Stimulated activated CD8-positive, alpha-beta memory T cell treated with anti-CD3 and anti-CD28 coated beads, Interleukin-4, amount 100 ng/mL, for 4 hours (primary cell): ENCODE results near the gene ERP44.
"Not testable (repeated sequence)": the region's sequence is repeated elsewhere in the genome, so short reads cannot be mapped to it uniquely, and the experiment has no call there.

Experiments used
- DNase-seq, 2 donors: peaks; one replicate each; pipeline ENCODE4 v3.0.0-alpha.2; 2020; ENCODE audit warnings: low read depth in 2 of 2, low spot score in 1 of 2

Gene ERP44

DNA sequence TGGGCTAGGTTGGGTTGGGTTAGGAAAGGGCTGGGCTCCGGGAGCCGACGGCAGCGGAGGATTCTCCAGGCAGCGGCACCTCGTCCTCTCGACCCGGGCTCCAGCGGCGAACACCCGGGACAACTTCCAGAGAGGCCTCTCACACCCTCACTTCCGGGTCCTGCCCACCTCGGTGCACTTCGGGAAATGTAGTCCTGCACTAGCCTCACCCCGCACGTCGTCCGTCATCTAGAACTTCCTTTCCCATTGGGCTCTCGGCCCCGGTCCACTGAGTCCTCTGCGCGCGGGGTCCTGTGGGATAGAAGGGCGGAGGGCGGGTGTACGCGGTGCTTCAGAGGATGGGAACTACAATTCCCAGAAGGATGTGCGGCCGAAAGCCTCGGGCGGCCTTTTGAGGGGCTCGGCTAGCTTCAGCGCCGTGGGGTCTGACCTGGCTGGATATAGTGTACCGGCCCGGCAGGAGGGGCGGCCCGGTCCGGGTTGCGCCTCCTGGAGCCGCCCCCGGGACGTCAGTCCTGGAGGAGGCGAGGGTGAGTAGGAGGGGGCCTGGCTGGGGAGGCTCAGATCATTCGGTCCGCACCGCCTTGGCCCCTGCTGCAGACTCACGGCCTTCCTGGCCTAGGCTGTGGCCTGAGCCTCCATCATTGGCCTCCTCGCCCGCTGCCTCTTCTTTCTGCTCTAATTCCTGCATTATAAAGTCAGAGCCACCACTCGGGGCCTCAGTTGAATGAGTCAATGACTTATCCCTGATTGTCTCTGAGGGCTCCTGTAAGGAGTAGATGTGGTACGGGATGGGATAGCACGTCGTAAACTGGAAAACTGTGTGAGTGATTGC lies at the start of gene ERP44, which contains the start of gene INVS:
TSS of gene ERP44 (minus strand) at position 114 of the 835 bp plus-strand sequence. CDS start 160 bp downstream, outside the sequence.
TSS of gene INVS (plus strand) at position 357 of the 835 bp plus-strand sequence. CDS start 5,279 bp downstream, outside the sequence.
- DNase-seq: peak; percentile 89 to 95

- not testable (repeated sequence) for DNase-seq
Observed at GRCh38 chr9:100145976-100146375, 47.2 kb upstream of the ERP44 start.

DNA sequence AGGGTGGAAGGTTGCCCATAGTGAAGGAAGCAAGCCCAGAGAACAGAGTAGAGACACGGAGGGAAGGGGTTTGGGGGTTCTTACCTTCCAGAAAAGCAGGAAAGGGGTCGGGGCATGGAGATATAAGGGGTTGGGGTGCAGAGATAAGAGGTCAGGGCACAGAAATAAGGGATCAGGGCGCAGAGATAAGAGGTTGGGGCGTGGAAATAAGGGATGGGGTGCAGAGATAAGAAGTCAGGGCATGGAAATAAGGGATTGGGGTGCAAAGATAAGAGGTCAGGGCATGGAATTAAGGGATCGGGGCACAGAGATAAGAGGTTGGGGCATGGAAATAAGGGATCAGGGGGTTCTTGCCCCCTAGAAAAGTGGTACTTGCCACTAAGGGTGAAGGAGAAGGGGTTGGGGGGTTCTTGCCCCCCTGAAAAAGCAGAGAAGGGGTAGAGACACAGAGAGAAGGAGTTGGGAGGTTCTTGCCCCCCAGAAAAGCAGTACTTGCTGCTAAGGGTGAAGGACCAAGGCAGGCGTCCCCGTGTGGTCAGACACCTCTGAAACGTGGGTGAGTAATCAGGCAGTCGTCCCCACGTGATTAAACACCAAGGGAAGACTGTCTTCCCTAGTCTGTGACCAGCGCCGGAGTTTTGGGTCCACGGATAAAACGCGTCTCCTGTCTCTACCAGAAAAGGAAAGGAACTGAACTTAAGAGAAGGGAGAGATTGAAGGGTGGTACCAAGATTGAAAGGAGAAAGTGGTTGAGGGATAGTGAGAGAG lies 46.6 kb upstream of the ERP44 start:
- not testable (repeated sequence) for DNase-seq

DNA sequence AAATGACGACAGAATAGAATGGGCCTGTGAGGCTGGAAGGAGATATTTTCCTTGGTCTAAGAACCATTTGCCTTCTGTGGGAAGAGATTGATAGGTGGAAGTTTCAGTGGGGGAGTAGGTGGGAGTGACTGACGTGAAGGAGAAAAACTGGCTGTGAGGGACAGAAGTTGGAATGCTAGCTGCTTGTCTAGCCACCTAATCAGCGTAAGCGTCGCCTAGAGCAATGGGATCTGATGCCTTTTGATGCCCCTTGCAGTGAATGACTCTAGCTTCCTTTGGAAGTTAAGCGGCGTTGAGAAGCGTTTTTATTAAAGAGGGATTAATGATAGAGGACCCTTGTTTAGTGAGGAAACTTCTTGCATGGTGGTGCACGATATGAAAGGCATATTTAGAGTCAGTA lies 43.1 kb upstream of the ERP44 start:
- not testable (repeated sequence) for DNase-seq

DNA sequence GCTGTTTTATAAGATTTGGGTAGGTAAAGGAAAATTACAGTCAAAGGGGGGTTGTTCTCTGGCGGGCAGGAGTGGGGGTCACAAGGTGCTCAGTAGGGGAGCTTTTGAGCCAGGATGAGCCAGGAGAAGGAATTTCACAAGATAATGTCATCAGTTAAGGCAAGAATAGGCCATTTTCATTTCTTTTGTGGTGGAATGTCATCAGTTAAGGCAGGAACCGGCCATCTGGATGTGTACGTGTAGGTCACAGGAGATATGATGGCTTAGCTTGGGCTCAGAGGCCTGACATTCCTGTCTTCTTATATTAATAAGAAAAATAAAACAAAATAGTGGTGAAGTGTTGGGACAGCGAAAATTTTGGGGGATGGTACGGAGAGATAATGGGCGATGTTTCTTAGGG lies 41.5 kb upstream of the ERP44 start:
- DNase-seq: not testable (repeated sequence)

GRCh38 chr9:100136799-100137198 lies 38.0 kb upstream of the ERP44 start:
- not testable (repeated sequence) for DNase-seq

DNA sequence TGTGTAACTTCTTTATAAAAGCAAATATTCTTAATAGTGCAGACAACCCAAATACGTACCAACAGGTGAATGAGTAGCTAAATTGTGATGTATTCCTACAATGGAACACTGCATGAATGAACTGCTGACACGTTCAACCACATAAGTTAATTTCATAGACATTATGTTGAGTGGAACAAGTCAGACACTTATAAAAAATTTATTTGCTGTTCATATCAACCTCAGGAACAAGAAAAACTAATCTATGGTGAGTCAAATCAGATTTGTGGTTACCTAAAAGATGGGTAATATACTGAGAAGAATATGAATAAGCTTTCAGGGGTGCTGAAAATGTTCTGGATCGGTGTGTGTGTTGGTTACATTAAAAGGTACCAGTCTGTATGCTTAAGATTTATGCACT lies 35.9 kb upstream of the ERP44 start:
- no peak for DNase-seq

GRCh38 chr9:100131875-100132430 lies 33.2 kb upstream of the ERP44 start:
- no peak for DNase-seq

GRCh38 chr9:100131216-100131615 lies 32.4 kb upstream of the ERP44 start:
- no peak for DNase-seq

DNA sequence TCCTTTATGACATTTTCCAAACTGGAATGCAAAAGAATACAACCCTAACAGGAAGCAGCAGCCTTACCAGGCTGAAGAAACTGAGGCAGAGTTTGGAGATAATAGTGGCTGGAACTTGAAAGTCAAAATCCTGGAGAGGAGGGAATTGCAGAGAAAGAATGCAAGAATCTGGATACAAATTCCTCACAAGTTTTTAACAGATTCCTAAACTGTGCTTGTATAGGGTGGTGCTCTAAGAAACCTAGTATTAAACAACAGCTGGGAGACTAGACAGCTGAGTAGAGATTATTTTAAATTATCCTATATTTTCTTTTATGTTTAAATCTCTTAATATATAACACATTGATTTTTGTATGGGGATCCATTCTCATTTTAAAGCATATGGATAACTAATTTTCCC lies 31.0 kb upstream of the ERP44 start:
- DNase-seq: no peak

GRCh38 chr9:100126423-100126822 lies 27.6 kb upstream of the ERP44 start:
- no peak for DNase-seq

GRCh38 chr9:100125910-100126309 lies 27.1 kb upstream of the ERP44 start:
- no peak for DNase-seq

DNA sequence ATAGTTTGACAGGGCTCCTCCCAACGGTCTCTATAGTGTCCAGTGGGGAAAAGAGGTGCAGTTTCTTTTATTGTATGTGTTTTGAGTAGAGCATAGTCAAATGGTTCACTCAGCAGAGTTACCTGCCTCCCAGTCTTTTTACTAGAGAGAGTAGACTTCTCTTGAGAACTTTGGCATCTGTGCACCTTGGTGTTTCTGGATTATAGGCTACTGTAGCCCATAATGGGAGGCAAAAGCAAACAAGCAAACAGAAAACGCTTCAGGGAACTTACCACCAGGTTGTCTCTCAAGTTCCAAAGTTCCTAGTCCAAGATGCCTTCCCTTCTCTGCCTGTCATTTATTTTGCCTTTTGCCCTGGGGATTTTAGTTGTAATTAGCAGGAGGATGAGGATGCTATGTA lies 26.4 kb upstream of the ERP44 start:
- no peak for DNase-seq

DNA sequence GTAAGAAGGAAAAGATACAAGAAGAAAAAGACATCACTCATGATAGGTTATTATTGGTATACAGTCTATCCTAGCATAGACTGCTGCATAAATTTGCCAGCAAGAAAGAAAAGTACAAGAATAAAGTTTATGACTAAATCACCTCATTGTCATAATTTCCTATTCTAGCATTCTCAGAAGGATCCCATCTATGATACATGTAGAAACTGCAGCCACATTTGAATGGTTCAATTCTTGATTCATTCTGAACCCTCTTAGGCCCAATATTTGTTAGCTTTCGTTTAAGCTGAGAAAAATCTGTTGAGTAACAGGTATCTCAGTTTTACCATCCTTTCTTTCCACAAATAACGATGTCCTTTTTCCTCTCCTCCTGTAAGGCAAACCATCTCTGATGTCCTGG lies 21.5 kb upstream of the ERP44 start:
- DNase-seq: no peak

GRCh38 chr9:100117316-100117715 lies 18.5 kb upstream of the ERP44 start:
- DNase-seq: no peak

DNA sequence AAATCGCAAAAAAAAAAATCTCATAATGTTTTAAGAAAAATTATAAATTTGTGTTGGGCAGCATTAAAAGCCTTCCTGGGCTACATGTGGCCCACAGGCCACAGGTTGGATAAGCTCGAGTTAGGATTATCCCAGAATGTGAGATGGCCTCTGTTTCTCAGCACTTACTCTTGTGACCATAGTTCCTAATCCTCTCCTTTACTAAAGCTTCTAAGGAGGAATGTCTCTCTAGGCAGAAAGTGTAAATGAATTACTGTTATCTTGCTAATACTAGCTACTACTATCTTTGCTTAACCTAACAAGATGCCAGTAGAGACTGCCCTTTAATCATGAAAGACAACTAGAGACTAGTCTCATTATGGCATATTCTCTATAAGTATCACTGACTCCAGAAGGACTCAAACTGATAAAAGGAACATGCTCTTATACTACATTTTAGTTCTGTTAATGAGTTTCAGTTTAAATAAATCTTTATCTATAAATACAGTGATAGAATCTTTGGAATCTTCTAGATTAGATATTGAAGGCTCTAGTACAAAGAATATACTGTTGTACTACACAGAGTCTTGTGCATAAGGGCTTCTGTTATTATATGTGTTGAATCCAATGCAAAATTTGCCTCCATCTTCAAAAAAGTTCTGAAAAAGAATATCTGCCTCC lies 14.0 kb upstream of the ERP44 start:
- no peak for DNase-seq

DNA sequence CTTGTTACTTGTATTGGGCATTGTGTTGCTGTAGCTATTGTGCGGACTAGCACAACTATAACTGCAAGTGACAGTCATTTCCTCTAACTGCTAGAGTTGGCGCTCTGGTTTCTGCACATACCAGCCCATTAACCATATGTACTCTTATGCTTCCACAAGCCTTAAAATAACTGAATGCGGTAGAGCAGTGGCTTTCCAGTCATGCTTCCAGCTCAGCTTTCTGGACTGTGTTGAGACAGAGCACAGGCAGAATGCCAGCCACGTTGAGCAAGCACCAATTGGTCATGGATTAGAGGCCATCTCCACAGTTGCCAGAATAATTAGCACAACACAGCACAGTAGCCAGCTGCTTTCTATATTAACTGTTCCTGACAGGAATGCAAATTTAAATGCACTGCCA lies 12.4 kb upstream of the ERP44 start:
- no peak for DNase-seq

DNA sequence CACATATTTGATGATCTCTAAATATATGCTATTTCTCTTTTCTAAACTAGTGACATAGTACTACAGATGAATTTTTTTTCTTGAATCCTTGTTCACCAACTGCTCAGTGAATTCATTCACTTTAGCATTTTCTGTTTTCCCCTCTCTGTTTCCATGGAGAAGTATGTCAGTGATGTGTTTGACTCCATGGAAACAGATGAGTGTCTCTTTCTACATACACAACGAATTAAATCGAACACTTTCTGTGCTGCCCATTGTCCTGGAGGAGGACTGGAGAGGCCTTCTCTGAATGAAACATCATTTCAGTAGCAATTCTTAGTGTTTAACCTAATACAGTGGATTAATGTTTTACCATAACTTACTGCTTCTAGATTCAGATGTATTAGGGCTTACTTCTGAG lies 9.8 kb upstream of the ERP44 start:
- no peak for DNase-seq

DNA sequence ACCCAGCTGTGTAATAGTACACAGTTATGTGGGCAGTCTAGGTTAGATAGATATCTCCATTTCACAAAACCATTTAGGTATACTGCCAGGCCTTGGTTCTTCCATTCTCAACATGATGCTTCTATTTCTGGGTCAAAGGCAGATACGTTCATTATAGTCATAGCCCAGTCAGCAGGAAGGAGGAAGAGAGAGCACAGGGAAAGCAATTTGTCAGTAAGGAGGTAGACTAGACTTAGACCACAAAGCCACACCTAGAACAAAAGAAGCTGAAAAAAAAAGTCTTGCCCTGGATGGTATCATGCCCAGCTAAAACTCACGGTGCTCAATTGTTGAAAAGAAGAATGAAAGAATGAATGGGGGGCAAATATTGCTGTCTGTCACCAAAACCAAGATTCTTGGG lies 7.8 kb upstream of the ERP44 start:
- no peak for DNase-seq

DNA sequence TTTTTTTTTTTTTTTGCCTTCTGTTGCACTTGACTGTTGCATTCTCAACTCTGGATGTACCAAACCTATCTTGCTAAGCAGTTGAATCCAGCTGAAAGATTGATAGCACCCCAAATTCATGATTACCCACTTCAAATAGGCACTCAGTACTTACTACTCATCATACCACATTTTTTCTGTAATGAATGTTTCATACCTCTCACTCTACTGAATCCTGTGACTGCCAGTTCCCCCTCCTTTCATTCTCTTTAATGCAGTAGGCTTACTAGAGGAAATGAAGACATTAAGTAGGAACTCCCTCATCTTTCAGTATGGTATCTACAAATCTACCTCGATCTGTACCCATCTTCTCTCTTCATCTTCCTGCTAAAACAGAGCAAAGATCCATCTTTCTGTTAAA lies 7.1 kb upstream of the ERP44 start:
- no peak for DNase-seq

DNA sequence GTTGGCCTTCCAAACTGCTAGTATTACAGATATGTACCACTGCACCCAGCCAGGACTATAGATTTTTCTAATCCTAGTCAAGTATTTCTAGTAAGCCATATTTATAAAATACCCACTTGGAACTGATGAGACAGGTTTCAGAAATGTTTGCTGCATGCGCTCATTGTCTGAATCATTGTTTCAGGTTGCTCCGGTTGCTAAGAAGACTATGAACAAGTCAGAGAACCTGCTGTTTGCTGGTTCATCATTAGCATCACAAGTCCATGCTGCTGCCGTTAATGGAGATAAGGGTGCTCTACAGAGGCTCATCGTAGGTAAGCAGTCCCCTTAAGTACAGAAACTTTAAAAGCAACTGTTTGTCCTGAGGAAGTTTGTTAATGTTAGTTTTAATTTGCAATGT lies 5.5 kb upstream of the ERP44 start:
- DNase-seq: no peak
